ENCODE data around the gene GLRX2.
"Not testable (repeated sequence)": the region's sequence is repeated elsewhere in the genome, so short reads cannot be mapped to it uniquely, and the experiment has no call there.

Gene GLRX2

GRCh38 chr1:193066606-193067005, 38.6 kb downstream of the GLRX2 start:
- no peak overlapping the region for H3K4me3 Mint-ChIP-seq
- H3K27me3 Mint-ChIP-seq, result no peaks in the 10 kb centered on the region
- H3K4me1 Mint-ChIP-seq (ENCODE audit: low read depth), result peaks cover 43% of the 10 kb centered on the region
- peak overlapping the region; percentile 4 for H3K27ac Mint-ChIP-seq
- H3K9me3 Mint-ChIP-seq, result no peaks in the 10 kb centered on the region
- intact Hi-C loops (cut with micrococcal nuclease), result no loop called here
- H3K36me3 Mint-ChIP-seq (ENCODE audit: low read depth), result peaks cover 7% of the 10 kb centered on the region

GRCh38 chr1:193065954-193066353, 39.3 kb downstream of the GLRX2 start:
- Mint-ChIP-seq H3K36me3 (ENCODE audit: low read depth) (peaks cover 7% of the 10 kb centered on the region), H3K4me1 (ENCODE audit: low read depth) (peaks cover 45% of the 10 kb centered on the region), H3K9me3 (no peaks in the 10 kb centered on the region), H3K4me3 (no peak overlapping the region), H3K27me3 (no peaks in the 10 kb centered on the region), H3K27ac (peak overlapping the region; percentile 4)
- intact Hi-C loops (cut with micrococcal nuclease), result no loop called here

GRCh38 chr1:193062698-193063463, 42.3 kb downstream of the GLRX2 start:
- peaks cover 22% of the 10 kb centered on the region for H3K36me3 Mint-ChIP-seq (ENCODE audit: low read depth)
- H3K27ac Mint-ChIP-seq, result peak overlapping the region; percentile 45
- peaks cover 56% of the 10 kb centered on the region for H3K4me1 Mint-ChIP-seq (ENCODE audit: low read depth)
- H3K27me3 Mint-ChIP-seq, result no peaks in the 10 kb centered on the region
- intact Hi-C loops (cut with micrococcal nuclease), result no loop called here
- H3K9me3 Mint-ChIP-seq, result no peaks in the 10 kb centered on the region
- no peak overlapping the region for H3K4me3 Mint-ChIP-seq

GRCh38 chr1:193060938-193061337, 44.3 kb downstream of the GLRX2 start:
- Mint-ChIP-seq H3K36me3 (ENCODE audit: low read depth) (peaks cover 22% of the 10 kb centered on the region), H3K27ac (no peak overlapping the region), H3K27me3 (no peaks in the 10 kb centered on the region), H3K9me3 (no peaks in the 10 kb centered on the region), H3K4me1 (ENCODE audit: low read depth) (peaks cover 51% of the 10 kb centered on the region), H3K4me3 (no peak overlapping the region)
- intact Hi-C loops (cut with micrococcal nuclease), result no loop called here

GRCh38 chr1:193060406-193060805, 44.8 kb downstream of the GLRX2 start:
- H3K4me3 Mint-ChIP-seq, result peak overlapping the region; percentile 98
- intact Hi-C loops (cut with micrococcal nuclease), result no loop called here
- H3K27ac Mint-ChIP-seq, result peak overlapping the region; percentile 97
- H3K4me1 Mint-ChIP-seq (ENCODE audit: low read depth), result peaks cover 45% of the 10 kb centered on the region
- no peaks in the 10 kb centered on the region for H3K9me3 Mint-ChIP-seq
- H3K27me3 Mint-ChIP-seq, result no peaks in the 10 kb centered on the region
- H3K36me3 Mint-ChIP-seq (ENCODE audit: low read depth), result peaks cover 22% of the 10 kb centered on the region

- Mint-ChIP-seq H3K4me1 (ENCODE audit: low read depth) (peaks cover 42% of the 10 kb centered on the region), H3K27ac (peak overlapping the region; percentile 97), H3K36me3 (ENCODE audit: low read depth) (peaks cover 22% of the 10 kb centered on the region), H3K4me3 (peak overlapping the region; percentile 98), H3K27me3 (no peaks in the 10 kb centered on the region), H3K9me3 (no peaks in the 10 kb centered on the region)
- intact Hi-C loops (cut with micrococcal nuclease), result no loop called here
These were observed 45.2 kb downstream of the GLRX2 start for GRCh38 chr1:193060115-193060403.

- peaks cover 22% of the 10 kb centered on the region for H3K36me3 Mint-ChIP-seq (ENCODE audit: low read depth)
- H3K9me3 Mint-ChIP-seq, result no peaks in the 10 kb centered on the region
- H3K4me1 Mint-ChIP-seq (ENCODE audit: low read depth), result peaks cover 39% of the 10 kb centered on the region
These were observed 45.7 kb downstream of the GLRX2 start, which contains the start of the genes RO60 and UCHL5 for GRCh38 chr1:193059282-193060114. TSS of gene RO60 (plus strand) at chr1:193059612. CDS start at chr1:193069055, 9,443 bp downstream. TSS of gene UCHL5 (minus strand) at chr1:193059360. CDS start at chr1:193059260, 100 bp downstream.

GRCh38 chr1:193058529-193059281, 46.5 kb downstream of the GLRX2 start:
- intact Hi-C loops (cut with micrococcal nuclease), result loop anchor here (1.0 to 5.0 kb wide), 4 partner anchors 41 to 252 kb away; partner anchors contain the start of genes CDC73 and GLRX2
- H3K36me3 Mint-ChIP-seq (ENCODE audit: low read depth), result peaks cover 22% of the 10 kb centered on the region
- H3K27me3 Mint-ChIP-seq, result no peaks in the 10 kb centered on the region
- peak overlapping the region; percentile 97 for H3K27ac Mint-ChIP-seq
- no peaks in the 10 kb centered on the region for H3K9me3 Mint-ChIP-seq
- H3K4me3 Mint-ChIP-seq, result peak overlapping the region; percentile 98
- peaks cover 37% of the 10 kb centered on the region for H3K4me1 Mint-ChIP-seq (ENCODE audit: low read depth)

More at GRCh38 chr1:193059282-193060114, 45.7 kb downstream of the GLRX2 start, which contains the start of the genes RO60 and UCHL5:
- Mint-ChIP-seq H3K4me3 (peak within 1 kb of the TSS; percentile 98), H3K27ac (peak within 1 kb of the TSS; percentile 97), H3K27me3 (no peaks in the 10 kb centered on the region)
- intact Hi-C loops (cut with micrococcal nuclease), result loop anchor here (1.0 to 5.0 kb wide), 4 partner anchors 42 to 253 kb away; partner anchors contain the start of genes CDC73 and GLRX2

GRCh38 chr1:193054169-193054675, 51.0 kb downstream of the GLRX2 start:
- Mint-ChIP-seq H3K36me3 (ENCODE audit: low read depth) (peaks cover 28% of the 10 kb centered on the region), H3K4me3 (no peak overlapping the region), H3K4me1 (ENCODE audit: low read depth) (peaks cover 17% of the 10 kb centered on the region), H3K27me3 (no peaks in the 10 kb centered on the region), H3K9me3 (no peaks in the 10 kb centered on the region), H3K27ac (no peak overlapping the region)
- intact Hi-C loops (cut with micrococcal nuclease), result no loop called here

GRCh38 chr1:193048913-193049312, 56.3 kb downstream of the GLRX2 start:
- H3K9me3 Mint-ChIP-seq; intact Hi-C loops (cut with micrococcal nuclease); H3K27me3 Mint-ChIP-seq; H3K4me1 Mint-ChIP-seq (ENCODE audit: low read depth); H3K27ac Mint-ChIP-seq; H3K4me3 Mint-ChIP-seq: not testable (repeated sequence)
- H3K36me3 Mint-ChIP-seq (ENCODE audit: low read depth), result peaks cover 39% of the 10 kb centered on the region
